Sigmoid colon (tissue), 4 donors: ENCODE measurements around the gene MGAT5.

Experiments
- EP300 ChIP-seq, 4 donors: sonication (generic); formaldehyde crosslinking; IDR thresholded peaks; one replicate each; pipeline ENCODE4 v1.6.1; 2017; ENCODE audit warnings: antibody characterized with exemption in 4 of 4
- POLR2AphosphoS5 ChIP-seq, 4 donors: sonication (generic); formaldehyde crosslinking; IDR thresholded peaks; one replicate each; pipeline ENCODE4 v1.6.1; 2017; ENCODE audit warnings: antibody characterized with exemption in 4 of 4
- TF ChIP-seq, protein P1 (sequence below), 4 experiments: fragments of 450-650 bp in 3 of 4; fragments of 200-600 bp in 1 of 4; IDR thresholded peaks; one replicate each; pipeline ENCODE4 v1.5.1; 2016 to 2019; ENCODE audit warnings: antibody characterized with exemption in 4 of 4, mild to moderate bottlenecking in 3 of 4, moderate library complexity in 2 of 4

DNA sequence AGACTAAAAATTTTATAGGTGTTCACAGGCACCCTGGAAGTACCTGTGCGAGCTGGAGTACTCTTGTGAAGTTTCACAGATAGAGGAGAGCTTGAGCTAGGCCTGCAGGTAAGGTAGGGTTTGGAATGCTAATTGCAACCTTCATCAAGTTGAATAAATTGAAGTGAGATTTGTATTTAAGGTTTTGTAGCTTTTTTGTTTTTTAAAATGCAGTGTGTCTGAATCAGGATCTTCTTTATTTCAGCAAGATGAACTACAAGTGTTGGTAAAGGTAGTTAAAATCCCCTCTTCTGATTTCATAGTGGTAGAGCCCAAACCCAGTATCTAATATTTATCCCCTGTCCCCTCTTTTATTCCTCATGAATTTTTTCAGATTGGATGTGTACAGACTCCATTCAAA, 45.5 kb downstream of the MGAT5 start:
- TF ChIP-seq POLR2AphosphoS5 (IDR thresholded peaks at IDR 0.05) (no peak), EP300 (IDR thresholded peaks at IDR 0.05) (no peak)
- TF ChIP-seq, protein P1, sequence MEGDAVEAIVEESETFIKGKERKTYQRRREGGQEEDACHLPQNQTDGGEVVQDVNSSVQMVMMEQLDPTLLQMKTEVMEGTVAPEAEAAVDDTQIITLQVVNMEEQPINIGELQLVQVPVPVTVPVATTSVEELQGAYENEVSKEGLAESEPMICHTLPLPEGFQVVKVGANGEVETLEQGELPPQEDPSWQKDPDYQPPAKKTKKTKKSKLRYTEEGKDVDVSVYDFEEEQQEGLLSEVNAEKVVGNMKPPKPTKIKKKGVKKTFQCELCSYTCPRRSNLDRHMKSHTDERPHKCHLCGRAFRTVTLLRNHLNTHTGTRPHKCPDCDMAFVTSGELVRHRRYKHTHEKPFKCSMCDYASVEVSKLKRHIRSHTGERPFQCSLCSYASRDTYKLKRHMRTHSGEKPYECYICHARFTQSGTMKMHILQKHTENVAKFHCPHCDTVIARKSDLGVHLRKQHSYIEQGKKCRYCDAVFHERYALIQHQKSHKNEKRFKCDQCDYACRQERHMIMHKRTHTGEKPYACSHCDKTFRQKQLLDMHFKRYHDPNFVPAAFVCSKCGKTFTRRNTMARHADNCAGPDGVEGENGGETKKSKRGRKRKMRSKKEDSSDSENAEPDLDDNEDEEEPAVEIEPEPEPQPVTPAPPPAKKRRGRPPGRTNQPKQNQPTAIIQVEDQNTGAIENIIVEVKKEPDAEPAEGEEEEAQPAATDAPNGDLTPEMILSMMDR (IDR thresholded peaks at IDR 0.05) = no peak
